ENCODE measurements around the gene BORCS6.
"Not testable (repeated sequence)": the region's sequence is repeated elsewhere in the genome, so short reads cannot be mapped to it uniquely, and the experiment has no call there.

Gene BORCS6

GRCh38 chr17:8173056-8173870 is 16.7 kb downstream of the BORCS6 start:
- DNase-seq, result peak; percentile 66

- DNase-seq, result not testable (repeated sequence)
These were observed 19.8 kb downstream of the BORCS6 start for GRCh38 chr17:8170186-8170585.

GRCh38 chr17:8167526-8167925 is 22.5 kb downstream of the BORCS6 start:
- no peak for DNase-seq

DNA sequence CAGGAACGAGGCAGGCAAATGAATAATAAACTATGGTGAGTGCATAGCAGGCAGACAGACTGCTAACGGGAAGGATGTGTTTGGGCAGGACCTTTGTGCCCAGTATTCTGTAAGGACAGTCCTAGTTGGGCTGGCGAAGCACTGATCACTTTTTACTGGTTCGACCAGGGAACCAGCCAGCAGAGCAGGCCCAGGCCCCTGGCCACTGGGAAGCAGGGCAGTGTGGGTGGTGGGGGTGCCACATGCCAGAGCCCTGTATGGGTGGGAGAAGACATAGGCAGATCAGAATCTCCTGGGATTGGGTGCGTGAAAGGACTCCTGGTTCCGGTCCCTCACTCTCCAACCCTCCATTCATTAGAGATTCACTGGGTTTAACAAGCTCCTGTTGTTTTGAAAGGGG is 23.2 kb downstream of the BORCS6 start:
- no peak for DNase-seq

GRCh38 chr17:8164815-8165131 is 25.2 kb downstream of the BORCS6 start:
- no peak for DNase-seq

- peak; percentile 60 for DNase-seq
These were observed 25.8 kb downstream of the BORCS6 start for GRCh38 chr17:8163978-8164814.

- no peak for DNase-seq
These were observed 26.7 kb downstream of the BORCS6 start for GRCh38 chr17:8162997-8163977.

DNA sequence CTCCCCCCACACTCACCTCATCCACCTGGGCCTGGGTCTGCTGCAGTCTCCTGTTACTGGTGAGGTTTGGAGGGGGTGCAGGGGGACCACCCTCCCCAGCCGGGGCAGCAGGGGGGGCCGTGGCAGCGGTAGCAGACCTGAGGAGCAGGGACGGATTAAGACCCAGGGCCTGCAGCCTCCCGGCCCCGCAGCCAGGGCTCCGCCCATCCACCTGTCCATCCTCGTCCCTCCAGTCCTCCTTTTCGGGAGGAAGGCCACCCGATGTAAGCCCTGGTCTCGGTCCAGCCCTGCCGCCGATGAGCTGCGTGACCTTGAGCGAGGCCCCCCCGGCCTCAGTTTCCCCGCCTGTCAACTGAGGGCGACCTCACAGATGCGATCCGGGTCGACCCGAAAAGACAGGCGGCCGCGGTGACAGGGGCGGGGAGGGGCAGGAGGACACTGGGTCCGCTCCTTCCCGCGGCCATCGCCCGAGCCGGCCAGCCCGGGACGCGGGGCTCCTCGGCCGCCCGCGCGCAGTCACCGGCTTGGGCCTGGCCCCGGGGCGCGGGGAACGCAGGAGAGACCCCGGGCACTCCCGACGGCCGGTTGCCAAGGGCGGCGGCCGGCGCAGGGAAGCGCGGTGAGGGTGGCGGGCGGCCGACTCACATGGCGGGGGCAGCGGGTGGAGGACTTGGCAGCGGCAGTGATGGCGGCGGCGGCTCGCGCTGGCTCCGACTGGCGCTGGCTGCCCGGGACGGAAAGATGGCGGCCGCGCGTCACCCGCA is 27.6 kb downstream of the BORCS6 start, which contains the start of gene VAMP2:
Gene VAMP2, minus strand, starts transcription at position 716 of the 764 bp plus-strand sequence. Its CDS starts 69 bp downstream, at position 647.
- DNase-seq, result peak; percentile 80

- no peak for DNase-seq
These were observed 28.4 kb downstream of the BORCS6 start for GRCh38 chr17:8161289-8162232.

GRCh38 chr17:8160741-8161221 is 29.2 kb downstream of the BORCS6 start:
- no peak for DNase-seq

- no peak for DNase-seq
These were observed 29.8 kb downstream of the BORCS6 start for GRCh38 chr17:8160224-8160577.

DNA sequence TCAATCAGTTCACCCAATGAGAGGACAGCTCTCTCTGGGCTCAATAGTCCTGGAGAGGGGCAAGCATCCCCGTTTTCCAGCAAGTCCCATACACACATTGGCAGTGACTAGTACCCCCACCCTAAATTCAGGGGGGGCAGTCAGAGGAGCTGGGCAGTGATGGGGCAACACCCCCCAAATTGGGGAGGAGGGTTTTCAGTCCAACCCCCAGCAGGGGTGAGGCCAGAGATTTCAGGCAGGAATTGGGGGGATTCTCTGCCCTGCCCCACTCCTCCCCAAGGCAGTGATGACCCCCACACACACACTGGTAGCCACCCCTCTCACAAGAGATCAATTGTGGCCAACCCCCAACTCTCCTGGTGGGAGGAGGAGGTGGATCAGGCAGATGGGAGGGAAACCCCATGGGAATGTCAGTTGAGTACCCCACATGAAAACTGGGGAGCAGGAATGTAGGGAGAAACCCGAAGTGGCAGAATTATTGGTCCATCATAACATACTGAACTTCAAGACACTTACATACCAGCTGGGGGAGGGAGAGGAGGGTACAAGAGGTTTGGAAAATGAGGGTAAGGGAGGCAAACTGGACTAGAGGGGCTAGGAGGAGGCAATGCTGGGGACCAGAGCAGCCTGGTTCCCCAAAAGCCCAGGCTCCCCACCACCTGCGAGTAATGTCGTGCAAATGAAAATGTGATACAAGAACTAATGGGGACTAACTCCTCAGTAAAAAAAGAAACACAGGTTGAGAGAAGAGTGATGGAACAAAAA is 30.3 kb downstream of the BORCS6 start:
- no peak for DNase-seq

DNA sequence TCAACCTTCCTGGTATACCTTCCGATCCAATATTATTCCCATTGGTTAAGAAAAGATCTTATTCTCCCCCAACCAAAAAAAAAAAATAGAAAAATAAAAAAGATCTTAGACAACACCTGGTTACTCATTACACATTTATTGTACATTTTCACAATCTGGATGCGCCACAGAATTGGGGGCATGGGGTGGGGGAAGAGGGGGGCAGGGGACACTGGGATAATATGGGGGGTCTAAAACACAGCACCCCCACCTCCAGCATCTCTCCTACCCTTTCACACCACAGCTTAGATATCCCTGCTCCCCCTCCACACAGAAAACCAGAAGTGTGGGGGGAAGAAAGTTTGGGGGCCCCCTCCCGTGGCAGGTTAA is 31.0 kb downstream of the BORCS6 start:
- no peak for DNase-seq

GRCh38 chr17:8158267-8159031 is 31.5 kb downstream of the BORCS6 start:
- DNase-seq, result peak; percentile 85

- DNase-seq, result peak; percentile 99
These were observed 33.6 kb downstream of the BORCS6 start for GRCh38 chr17:8156246-8156992.

DNA sequence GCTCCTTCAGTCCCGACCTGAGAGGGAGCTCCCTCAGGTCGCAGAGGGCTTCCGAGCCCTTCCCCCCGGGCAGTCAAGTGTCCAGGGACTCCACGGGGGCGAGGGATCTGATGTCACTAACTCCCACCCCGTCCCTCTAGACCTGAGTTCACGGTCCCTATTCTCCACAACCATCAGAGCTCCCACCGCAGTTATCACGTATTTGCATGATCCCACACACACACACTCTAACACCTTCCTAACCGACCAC is 34.1 kb downstream of the BORCS6 start:
- DNase-seq, result no peak

GRCh38 chr17:8155231-8155995 is 34.6 kb downstream of the BORCS6 start:
- no peak for DNase-seq

DNA sequence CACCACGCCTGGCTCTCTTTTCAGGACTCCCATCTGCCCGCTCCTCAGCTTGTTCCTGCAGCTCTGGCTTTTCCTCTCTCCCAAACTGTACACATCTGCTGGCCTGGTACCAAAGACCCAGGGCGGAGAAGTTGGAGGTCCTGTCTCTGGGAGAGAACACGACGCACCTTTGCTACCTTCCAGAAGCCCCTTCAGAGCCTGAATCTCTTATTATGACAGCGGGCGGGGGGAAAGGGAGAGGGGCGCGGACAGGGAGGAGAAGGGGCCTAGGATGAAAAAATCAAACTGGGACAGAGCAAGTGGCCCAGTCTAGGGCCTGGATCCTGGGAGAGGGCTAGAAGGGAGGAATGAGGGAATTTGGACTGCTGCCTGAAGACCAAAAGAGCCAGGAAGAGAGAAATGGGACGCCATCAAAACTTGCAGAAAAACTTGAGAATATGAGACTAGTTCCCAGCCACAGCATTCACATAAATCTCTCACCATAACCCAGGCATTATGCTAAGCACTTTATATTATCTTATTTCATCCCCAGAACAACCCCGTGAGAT is 35.3 kb downstream of the BORCS6 start:
- DNase-seq, result no peak
